D721Med (cell line): ENCODE measurements around the gene RBM4.

ENCODE experiments used
- DNase-seq: peaks from one replicate; pipeline ENCODE4 v3.0.0; 2011; ENCODE audit warnings: low spot score; ENCODE audit not compliant: insufficient read length
- FAIRE-seq: peaks from 2 replicates; lab custom pipeline; 2011; peaks lifted over from hg19 to GRCh38; lab: Jason Lieb, UNC
- CTCF ChIP-seq: IDR thresholded peaks from 2 replicates; pipeline ENCODE4 v1.5.1; 2012; ENCODE audit warnings: mild to moderate bottlenecking, control low read depth; ENCODE audit not compliant: insufficient read depth; ENCODE audit errors: missing control alignments

The RBM4 gene

GRCh38 chr11:66676931-66677598, 38.6 kb downstream of the RBM4 start:
- TF ChIP-seq CTCF = no peak

GRCh38 chr11:66677599-66678375, 39.3 kb downstream of the RBM4 start, which contains the start of gene RBM4B:
Gene RBM4B, minus strand, starts transcription at chr11:66677887. Its CDS starts 808 bp downstream, at chr11:66677079.
- TF ChIP-seq CTCF = no peak
- FAIRE-seq (no peak), DNase-seq (peak; percentile 82)

More at GRCh38 chr11:66676931-66677598, 38.6 kb downstream of the RBM4 start:
- FAIRE-seq = no peak
- no peak for DNase-seq

- FAIRE-seq = no peak
- no peak for TF ChIP-seq CTCF
- DNase-seq = no peak
Measured at GRCh38 chr11:66680966-66681645, 42.6 kb downstream of the RBM4 start.

DNA sequence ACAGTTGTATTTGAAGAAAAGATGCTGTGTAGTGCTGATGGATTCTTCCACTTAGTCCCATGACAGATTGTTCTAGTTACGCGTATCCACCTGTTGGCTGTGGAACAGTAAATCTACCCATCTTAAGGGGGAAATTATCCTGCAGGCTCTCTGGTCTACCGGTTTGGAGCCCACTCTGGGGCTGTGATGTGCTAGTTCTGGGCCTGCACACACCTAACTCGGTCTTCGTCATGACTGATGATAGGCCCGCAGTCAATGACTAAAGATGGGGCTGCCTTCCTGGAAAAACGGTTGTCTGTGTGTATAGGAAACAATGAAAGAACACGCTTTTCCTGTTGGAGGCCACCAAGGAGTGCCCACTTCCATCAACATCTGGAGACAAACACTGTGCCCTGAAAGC, 45.4 kb downstream of the RBM4 start:
- no peak for TF ChIP-seq CTCF
- DNase-seq (no peak), FAIRE-seq (no peak)

DNA sequence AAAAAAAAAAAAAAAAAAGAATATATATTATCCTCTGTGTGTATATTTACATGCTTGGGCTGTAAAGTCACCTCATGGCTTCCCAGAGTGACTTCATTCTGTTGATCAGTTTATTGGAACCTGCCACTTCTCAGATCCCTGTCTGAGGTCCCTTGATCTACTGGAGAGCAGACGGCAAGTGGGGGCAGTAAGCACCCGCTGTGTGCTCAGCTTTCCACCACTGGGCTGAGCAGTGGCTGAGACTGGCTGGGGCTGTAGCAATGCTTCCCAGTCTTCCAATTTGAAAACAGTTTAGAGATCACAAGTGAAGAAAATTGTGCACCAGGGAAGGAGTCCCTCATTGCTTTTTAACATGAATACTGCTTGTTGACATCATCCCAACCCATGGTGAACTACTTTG, 46.1 kb downstream of the RBM4 start:
- FAIRE-seq (no peak), DNase-seq (no peak)
- TF ChIP-seq CTCF = no peak

DNA sequence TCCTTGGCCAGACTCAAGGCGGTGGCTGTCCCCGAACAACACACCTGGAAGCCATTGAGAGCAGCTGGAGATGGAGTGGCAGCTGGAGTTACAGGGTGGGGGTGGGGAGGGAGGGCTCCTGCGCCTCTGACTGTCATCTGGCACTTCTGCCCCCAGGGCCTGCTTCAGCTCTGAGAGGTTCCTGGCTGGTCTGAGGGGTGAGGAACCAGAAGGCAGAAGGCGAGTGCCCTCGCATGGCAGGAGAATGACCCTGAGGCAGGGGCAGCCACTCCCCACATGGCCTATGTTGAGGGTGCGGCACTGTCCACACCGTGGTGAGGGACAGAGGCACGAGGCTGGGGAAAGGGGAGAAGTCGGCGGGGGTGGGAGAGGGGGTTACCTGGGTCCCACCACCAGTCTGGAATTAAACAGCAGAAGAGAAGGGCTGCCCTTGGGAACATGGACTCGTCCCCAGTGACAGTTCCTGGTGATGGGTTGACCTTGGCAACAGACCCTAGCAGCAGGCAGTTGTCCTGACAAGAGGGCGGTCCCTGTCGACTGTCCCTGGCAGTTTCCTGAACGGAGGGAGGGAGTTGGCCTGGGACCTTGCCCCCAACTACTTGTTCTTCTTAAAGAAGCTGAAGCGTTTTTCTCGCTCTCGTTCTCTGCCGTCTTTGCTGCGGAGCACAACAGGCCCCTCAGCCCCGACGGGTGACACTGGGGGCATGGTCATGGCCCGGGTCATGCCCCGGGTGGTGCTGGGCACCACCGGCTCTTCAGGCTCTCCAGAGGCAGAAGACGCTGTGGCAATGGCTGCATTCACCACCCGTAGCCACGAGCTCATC, 47.0 kb downstream of the RBM4 start:
- FAIRE-seq (no peak), DNase-seq (no peak)
- no peak for TF ChIP-seq CTCF
